Ovary (tissue), 3 donors: ENCODE results near the gene LEF1.

Experiments used
- EP300 ChIP-seq: sonication (generic); formaldehyde crosslinking; IDR thresholded peaks from one replicate; pipeline ENCODE4 v1.6.1; 2017; ENCODE audit warnings: antibody characterized with exemption
- POLR2A ChIP-seq: fragments of 450-650 bp; IDR thresholded peaks from one replicate; pipeline ENCODE4 v1.6.1; 2017; ENCODE audit warnings: antibody characterized with exemption, mild to moderate bottlenecking, moderate library complexity
- TF ChIP-seq, protein P1 (sequence below), 3 donors: fragments of 450-650 bp in 2 of 3; fragments of 200-600 bp in 1 of 3; IDR thresholded peaks; one replicate each; pipeline versions ENCODE4 v1.5.1 to v1.8.0; 2016 to 2022; ENCODE audit warnings: antibody characterized with exemption in 3 of 3, mild to moderate bottlenecking in 1 of 3
- donor health status: DM: no; HTN: no; CAD: no.

DNA sequence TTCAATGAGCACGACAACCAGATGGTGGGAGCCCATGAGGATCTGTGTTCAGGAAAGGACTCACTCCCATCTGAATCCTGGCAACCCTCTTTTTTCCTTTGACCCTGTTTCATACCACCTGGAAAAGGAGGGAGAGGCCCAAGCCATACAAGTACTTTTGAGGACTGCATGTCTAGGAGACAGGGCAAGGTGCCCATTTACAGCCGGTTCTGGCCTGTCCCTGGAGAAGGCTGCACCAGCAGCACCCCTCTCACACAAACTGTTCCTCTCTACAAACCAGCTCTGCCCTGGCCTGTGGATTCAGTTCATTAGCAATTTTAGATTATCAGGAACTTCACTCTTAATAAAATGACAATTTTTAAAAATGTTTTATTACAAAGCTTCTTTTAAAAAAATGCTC lies 121.5 kb downstream of the LEF1 start:
- TF ChIP-seq, protein P1, sequence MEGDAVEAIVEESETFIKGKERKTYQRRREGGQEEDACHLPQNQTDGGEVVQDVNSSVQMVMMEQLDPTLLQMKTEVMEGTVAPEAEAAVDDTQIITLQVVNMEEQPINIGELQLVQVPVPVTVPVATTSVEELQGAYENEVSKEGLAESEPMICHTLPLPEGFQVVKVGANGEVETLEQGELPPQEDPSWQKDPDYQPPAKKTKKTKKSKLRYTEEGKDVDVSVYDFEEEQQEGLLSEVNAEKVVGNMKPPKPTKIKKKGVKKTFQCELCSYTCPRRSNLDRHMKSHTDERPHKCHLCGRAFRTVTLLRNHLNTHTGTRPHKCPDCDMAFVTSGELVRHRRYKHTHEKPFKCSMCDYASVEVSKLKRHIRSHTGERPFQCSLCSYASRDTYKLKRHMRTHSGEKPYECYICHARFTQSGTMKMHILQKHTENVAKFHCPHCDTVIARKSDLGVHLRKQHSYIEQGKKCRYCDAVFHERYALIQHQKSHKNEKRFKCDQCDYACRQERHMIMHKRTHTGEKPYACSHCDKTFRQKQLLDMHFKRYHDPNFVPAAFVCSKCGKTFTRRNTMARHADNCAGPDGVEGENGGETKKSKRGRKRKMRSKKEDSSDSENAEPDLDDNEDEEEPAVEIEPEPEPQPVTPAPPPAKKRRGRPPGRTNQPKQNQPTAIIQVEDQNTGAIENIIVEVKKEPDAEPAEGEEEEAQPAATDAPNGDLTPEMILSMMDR (IDR thresholded peaks at IDR 0.05) = no peak
- no peak for TF ChIP-seq POLR2A
- TF ChIP-seq EP300 = no peak
